Smooth muscle cell of the coronary artery (primary cell): Measurements from ENCODE around the gene CDC42BPG. TPM values are rescaled to one million over a fixed set of nuclear protein-coding genes. Genes with fewer than 3 reads are reported as not detected.

ENCODE experiments used
- total RNA-seq: library from RNA; depleted of rRNA; stranded (reverse); fragments of >200 nt; gene quantifications from 2 replicates; pipeline ENCODE4 v1.2.3, GENCODE V29; 2014; ENCODE audit warnings: low replicate concordance

Gene CDC42BPG, protein sequence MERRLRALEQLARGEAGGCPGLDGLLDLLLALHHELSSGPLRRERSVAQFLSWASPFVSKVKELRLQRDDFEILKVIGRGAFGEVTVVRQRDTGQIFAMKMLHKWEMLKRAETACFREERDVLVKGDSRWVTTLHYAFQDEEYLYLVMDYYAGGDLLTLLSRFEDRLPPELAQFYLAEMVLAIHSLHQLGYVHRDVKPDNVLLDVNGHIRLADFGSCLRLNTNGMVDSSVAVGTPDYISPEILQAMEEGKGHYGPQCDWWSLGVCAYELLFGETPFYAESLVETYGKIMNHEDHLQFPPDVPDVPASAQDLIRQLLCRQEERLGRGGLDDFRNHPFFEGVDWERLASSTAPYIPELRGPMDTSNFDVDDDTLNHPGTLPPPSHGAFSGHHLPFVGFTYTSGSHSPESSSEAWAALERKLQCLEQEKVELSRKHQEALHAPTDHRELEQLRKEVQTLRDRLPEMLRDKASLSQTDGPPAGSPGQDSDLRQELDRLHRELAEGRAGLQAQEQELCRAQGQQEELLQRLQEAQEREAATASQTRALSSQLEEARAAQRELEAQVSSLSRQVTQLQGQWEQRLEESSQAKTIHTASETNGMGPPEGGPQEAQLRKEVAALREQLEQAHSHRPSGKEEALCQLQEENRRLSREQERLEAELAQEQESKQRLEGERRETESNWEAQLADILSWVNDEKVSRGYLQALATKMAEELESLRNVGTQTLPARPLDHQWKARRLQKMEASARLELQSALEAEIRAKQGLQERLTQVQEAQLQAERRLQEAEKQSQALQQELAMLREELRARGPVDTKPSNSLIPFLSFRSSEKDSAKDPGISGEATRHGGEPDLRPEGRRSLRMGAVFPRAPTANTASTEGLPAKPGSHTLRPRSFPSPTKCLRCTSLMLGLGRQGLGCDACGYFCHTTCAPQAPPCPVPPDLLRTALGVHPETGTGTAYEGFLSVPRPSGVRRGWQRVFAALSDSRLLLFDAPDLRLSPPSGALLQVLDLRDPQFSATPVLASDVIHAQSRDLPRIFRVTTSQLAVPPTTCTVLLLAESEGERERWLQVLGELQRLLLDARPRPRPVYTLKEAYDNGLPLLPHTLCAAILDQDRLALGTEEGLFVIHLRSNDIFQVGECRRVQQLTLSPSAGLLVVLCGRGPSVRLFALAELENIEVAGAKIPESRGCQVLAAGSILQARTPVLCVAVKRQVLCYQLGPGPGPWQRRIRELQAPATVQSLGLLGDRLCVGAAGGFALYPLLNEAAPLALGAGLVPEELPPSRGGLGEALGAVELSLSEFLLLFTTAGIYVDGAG (N-terminal part only)
- under 0.01 and 0.08 TPM in 2 replicates for total RNA-seq

DNA sequence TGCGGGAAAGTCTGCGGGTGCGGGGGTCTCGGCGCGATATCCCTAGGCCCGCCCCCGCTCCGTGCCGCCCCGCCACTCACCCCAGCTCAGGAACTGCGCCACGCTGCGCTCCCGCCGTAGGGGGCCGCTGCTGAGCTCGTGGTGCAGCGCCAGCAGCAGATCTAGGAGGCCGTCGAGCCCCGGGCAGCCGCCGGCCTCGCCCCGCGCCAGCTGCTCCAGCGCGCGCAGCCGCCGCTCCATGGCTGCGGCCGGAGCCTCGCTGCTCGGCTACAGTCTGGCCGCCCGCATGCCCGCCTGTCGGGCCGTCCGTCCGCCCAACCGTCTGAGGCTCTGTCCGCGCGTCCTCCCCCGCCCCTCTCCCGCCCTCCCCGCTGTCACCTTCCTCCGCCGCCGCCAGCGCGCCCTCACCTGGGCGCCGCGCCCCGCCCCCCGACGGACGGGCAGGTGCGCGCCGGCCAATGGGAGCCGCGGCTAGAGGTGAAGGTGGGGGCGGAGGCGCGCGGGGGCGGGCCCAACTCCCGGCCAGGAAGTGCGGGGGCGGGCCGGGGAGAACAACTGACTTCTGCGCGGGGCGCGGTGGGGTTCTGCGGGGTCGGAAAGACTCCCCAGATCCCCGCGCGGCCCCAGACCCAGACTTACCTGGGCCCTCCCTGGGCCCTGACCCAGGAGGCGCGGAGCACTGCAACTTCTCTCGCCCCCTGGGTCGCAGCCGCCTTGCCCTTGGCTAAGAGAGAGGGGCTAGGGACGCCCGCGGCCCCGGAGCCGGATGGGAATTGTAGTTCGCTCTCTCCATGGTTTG lies at the start of gene CDC42BPG:
CDC42BPG (minus strand) TSS at position 324 of the 799 bp plus-strand sequence; CDS start at position 240, 84 bp downstream.

DNA sequence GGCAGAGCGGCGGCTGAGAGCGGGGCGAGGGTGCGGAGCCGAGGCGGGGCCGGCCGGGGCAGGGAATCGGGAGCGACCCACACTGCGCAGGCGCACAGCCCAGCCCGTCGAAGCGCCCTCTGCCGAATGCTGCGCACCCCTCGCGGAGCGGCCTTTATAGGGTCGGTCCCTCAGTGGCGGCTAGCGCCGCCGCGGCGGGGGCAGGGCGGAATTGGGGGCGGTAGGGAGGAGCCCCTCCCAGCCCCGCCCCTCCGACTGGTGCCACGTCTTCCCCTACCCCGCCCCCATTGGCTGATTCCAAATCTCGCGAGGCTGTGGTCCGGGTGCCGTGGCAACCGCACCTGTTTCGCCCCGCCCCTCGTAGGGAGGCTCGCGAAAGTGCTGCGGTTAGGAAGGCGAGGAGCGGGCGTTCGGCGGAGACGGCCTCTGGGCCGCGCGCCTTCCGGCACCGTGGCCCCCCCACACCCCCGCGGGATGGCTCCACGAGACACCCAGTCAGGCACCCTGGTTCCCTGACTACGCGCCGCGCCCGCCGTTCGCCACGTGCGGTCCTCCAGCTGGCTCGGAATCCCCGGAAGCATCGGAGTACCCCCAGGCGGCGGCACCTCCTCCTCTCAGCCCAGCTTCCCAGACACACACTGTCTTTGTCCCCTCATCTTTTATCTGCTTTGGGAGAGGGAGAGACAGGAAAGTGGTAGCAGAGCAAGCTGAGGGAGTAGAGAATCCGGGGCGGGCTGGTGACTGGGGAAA lies 34.2 kb upstream of the CDC42BPG start, which contains the start of gene EHD1:
EHD1 (minus strand) TSS at position 128 of the 750 bp plus-strand sequence. CDS start 157 bp downstream, outside the sequence.

DNA sequence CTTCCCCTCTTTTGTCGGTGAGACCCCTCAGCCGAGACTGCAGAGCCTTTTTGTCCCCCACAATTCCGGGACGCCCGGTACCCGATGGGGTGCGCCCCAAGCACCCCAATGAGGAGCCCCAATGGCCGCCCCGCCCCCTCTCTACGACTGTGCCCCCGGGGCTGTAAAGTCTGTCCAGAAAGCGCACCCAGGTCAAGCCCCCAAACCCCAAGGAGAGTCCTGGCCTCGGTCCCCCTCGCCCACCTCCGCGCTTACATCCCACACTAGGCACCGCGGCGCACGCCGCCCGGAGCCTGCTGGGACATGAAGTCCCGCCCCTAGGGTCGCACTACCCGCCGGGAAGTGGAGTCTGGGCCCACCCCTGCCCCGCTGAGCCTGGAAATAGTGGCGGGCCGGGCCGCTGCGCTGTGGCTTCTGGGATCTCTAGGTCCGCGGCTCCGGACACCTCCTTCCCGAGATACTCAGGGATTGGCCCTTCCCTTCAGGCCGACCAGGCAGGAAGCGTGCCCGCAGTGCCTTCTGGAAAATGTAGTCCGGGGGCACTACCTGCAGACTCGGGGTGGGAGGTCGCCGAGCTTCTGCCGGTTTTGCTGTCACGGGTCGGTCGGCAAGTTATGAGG lies 34.1 kb downstream of the CDC42BPG start, which contains the start of gene MEN1:
MEN1 (minus strand) TSS at position 281 of the 620 bp plus-strand sequence. CDS start 442 bp downstream, outside the sequence.

DNA sequence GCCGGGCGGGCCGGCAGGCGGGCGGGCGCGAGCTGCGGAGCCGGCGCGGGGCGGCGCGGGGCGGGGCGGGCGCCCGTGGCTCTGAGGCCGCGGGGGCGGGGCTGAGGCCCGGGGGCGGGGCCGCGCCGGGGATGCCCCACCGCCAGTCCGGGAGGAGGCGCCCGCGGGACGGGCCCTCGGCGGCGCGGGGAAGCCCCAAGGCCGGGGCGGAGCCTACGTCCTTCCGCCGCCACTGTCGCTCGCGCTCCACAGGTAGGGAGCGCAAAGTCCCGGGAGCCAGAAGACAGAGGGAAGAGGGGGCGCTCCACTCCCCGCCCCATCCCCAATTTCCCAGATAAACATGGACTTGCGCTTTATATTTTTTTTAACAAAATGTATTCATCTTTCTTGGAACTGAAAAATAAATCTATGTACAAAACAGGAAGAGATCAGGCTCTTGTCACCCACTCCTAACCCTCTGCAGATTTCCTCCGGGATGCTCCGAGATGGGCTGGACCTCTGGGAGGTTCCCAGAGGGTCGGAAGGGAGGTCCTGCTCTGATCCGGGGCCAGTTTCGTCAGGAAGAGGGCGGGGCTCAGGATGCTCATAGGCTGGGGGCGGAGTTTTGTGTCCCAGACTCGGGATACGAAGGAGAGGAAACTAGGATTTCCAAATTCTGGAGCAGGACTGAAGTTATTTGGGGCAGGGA lies 41.2 kb downstream of the CDC42BPG start, which contains the start of gene MAP4K2:
MAP4K2 (minus strand) TSS at position 57 of the 688 bp plus-strand sequence. CDS start 65 bp downstream, outside the sequence.

DNA sequence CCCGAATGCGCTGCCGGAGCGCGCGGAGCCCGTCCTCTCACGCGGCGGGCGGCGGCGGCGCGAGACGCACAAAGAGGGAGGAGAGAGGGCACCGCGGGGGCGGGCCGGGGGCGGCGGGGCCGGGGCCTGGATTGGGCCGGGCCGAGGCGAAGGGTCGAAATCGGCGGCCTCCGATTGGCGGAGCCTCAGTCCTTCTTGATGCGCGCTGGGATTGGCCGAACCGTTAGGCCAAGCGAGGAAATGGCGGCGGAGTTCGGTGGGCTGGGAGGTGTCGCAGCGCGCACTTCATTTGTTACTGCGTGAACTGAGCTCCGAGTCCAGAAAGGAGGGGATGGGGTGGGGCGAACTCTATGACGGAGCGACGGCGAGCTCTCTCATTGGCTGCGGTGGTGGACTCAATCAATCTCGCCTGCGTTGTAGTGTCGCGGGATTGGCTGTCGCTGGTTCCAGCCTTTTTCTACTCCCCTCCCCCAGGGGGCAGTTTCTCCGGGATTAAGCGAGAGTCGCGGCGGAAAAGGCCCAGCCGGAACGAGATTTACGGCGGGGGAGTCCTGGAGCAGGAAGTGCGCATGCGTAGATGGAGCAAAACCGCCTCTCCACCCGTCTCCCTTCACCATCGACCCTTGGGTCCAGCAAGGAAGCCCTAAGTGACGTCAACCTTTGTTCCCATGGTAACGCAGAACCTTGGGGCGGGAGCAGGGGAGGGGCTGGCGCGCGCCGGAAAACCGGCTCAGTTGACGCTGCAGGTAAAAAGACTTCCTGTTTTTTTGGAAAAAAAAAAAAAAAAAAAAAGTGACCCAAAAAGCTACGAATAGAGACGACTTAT lies 65.8 kb downstream of the CDC42BPG start, which contains the start of gene SF1:
SF1 (minus strand) TSS at position 70 of the 826 bp plus-strand sequence. CDS start 150 bp downstream, outside the sequence.

Other genes with a start within 250 kb of the CDC42BPG start
- 6.6 and 29.0 TPM in 2 replicates for gene NRXN2, start 121.5 kb downstream of the CDC42BPG start, total RNA-seq
- gene RASGRP2, start 100.5 kb downstream of the CDC42BPG start, total RNA-seq = 0.23 and 0.59 TPM in 2 replicates
- gene PYGM, start 84.7 kb downstream of the CDC42BPG start, total RNA-seq = 0.68 and 4.0 TPM in 2 replicates
- 47.5 and 50.9 TPM in 2 replicates for gene SF1, start 66.1 kb downstream of the CDC42BPG start, total RNA-seq
- 4.7 and 7.2 TPM in 2 replicates for gene MAP4K2, start 41.4 kb downstream of the CDC42BPG start, total RNA-seq
- 11.1 and 11.3 TPM in 2 replicates for gene MEN1, start 34.1 kb downstream of the CDC42BPG start, total RNA-seq
- gene EHD1, start 34.0 kb upstream of the CDC42BPG start, total RNA-seq = 71.9 and 97.1 TPM in 2 replicates
- gene ATG2A, start 72.6 kb upstream of the CDC42BPG start, total RNA-seq = 5.6 and 9.2 TPM in 2 replicates
- gene PPP2R5B, start 80.0 kb upstream of the CDC42BPG start, total RNA-seq = 4.3 and 8.9 TPM in 2 replicates
- gene GPHA2, start 91.2 kb upstream of the CDC42BPG start, total RNA-seq = not detected in 2 replicates
- gene MAJIN, start 127.5 kb upstream of the CDC42BPG start, total RNA-seq = not detected in 2 replicates
- 0.15 TPM in 1 of 2 replicates, not detected in the other for gene BATF2, start 152.3 kb upstream of the CDC42BPG start, total RNA-seq
- 91.6 and 106 TPM in 2 replicates for gene ARL2, start 169.5 kb upstream of the CDC42BPG start, total RNA-seq
- gene SNX15, start 182.8 kb upstream of the CDC42BPG start, total RNA-seq = 5.9 TPM in 2 replicates
- 6.3 and 8.6 TPM in 2 replicates for gene SAC3D1, start 196.6 kb upstream of the CDC42BPG start, total RNA-seq
- gene NAALADL1, start 213.9 kb upstream of the CDC42BPG start, total RNA-seq = 13.1 and 25.5 TPM in 2 replicates
- 0.35 and 2.2 TPM in 2 replicates for gene CDCA5, start 239.4 kb upstream of the CDC42BPG start, total RNA-seq
- 21.5 and 40.3 TPM in 2 replicates for gene ZFPL1, start 239.6 kb upstream of the CDC42BPG start, total RNA-seq